IMR-90 (cell line): ENCODE results near the gene TNFAIP8L1. TPM values are rescaled to one million over a fixed set of nuclear protein-coding genes. Genes with fewer than 3 reads are reported as not detected.

ENCODE experiments used
- ATAC-seq: fragments of 200-7000 bp; cut with Tn5 transposase; 2 replicates; pipeline ENCODE4 v1.9.1; 2020; ENCODE audit warnings: low read depth, mild to moderate bottlenecking, moderate library complexity
- BruUV-seq: library from RNA; stranded (reverse); fragments of 400-500 nt; replicated peaks from 2 replicates; lab custom pipeline; 2021; lab: Mats Ljungman, UMichigan
- CTCF ChIA-PET: fragments of 300-600 bp; formaldehyde crosslinking; extraction: SDS; loops from one replicate; lab custom pipeline; 2021; ENCODE audit warnings: antibody characterized with exemption; lab: Yijun Ruan, JAX
- POLR2A ChIA-PET: fragments of 300-600 bp; sonication (Branson Sonifier 250); formaldehyde crosslinking; loops from one replicate; lab custom pipeline; 2022; ENCODE audit warnings: antibody characterized with exemption; ENCODE audit not compliant: unreplicated experiment; lab: Charles Lee
- DNase-seq: peaks from one replicate; pipeline ENCODE4 v3.0.0; 2013
- H2AFZ ChIP-seq: replicated peaks from 2 replicates; pipeline ENCODE3; 2013; ENCODE audit warnings: low read length, mild to moderate bottlenecking; ENCODE audit not compliant: poor library complexity
- H2AK5ac ChIP-seq: 2 replicates; pipeline ENCODE4 v1.6.1; 2013; ENCODE audit warnings: low read depth, low read length, inconsistent platforms
- H2AK9ac ChIP-seq: replicated peaks from 2 replicates; pipeline ENCODE3; 2013; ENCODE audit warnings: mild to moderate bottlenecking, low read depth, low read length, moderate library complexity; ENCODE audit not compliant: poor library complexity
- H2BK120ac ChIP-seq: 2 replicates; pipeline ENCODE4 v1.6.1; 2013; ENCODE audit warnings: low read depth, low read length, inconsistent platforms
- H2BK15ac ChIP-seq: 3 replicates; pipeline ENCODE4 v1.6.1; 2013; ENCODE audit warnings: low read depth, low read length, inconsistent platforms
- H2BK20ac ChIP-seq: 2 replicates; pipeline ENCODE4 v1.6.1; 2013; ENCODE audit warnings: low read depth, mild to moderate bottlenecking, inconsistent platforms, low read length, moderate library complexity
- H2BK5ac ChIP-seq: 2 replicates; pipeline ENCODE4 v1.6.1; 2013; ENCODE audit warnings: mild to moderate bottlenecking, low read depth, low read length, inconsistent platforms; ENCODE audit not compliant: poor library complexity, severe bottlenecking
- H3K14ac ChIP-seq: replicated peaks from 2 replicates; pipeline ENCODE4 v1.6.1; 2013; ENCODE audit warnings: low read depth, low read length, inconsistent platforms
- H3K18ac ChIP-seq: 2 replicates; pipeline ENCODE4 v1.6.1; 2013; ENCODE audit warnings: low read depth, low read length, control low read depth
- H3K23ac ChIP-seq: 2 replicates; pipeline ENCODE4 v1.6.1; 2013; ENCODE audit warnings: low read depth, low read length, inconsistent platforms
- H3K27ac ChIP-seq: 2 replicates; pipeline ENCODE4 v1.5.1; 2013; ENCODE audit warnings: mild to moderate bottlenecking, control low read depth, low read length; ENCODE audit not compliant: insufficient read depth
- H3K27me3 ChIP-seq: 2 replicates; pipeline ENCODE4 v1.6.1; 2013; ENCODE audit warnings: low read length; ENCODE audit not compliant: control insufficient read depth, insufficient read depth
- H3K36me3 ChIP-seq: 2 replicates; pipeline ENCODE4 v1.6.1; 2013; ENCODE audit warnings: low read length, mixed read lengths; ENCODE audit not compliant: control insufficient read depth, insufficient read depth
- H3K4ac ChIP-seq: 2 replicates; pipeline ENCODE4 v1.6.1; 2013; ENCODE audit warnings: low read depth, low read length, inconsistent platforms
- H3K4me1 ChIP-seq: 2 replicates; pipeline ENCODE4 v1.6.1; 2013; ENCODE audit warnings: low read length, mixed read lengths; ENCODE audit not compliant: control insufficient read depth, insufficient read depth
- H3K4me2 ChIP-seq: 2 replicates; pipeline ENCODE4 v1.6.1; 2013; ENCODE audit warnings: low read depth, mild to moderate bottlenecking, control low read depth, low read length, moderate library complexity
- H3K4me3 ChIP-seq: 2 replicates; pipeline ENCODE4 v1.5.1; 2013; ENCODE audit warnings: low read depth, mild to moderate bottlenecking, control low read depth, low read length, moderate library complexity; ENCODE audit not compliant: insufficient read depth
- H3K56ac ChIP-seq: 2 replicates; pipeline ENCODE4 v1.6.1; 2013; ENCODE audit warnings: low read length, inconsistent platforms; ENCODE audit not compliant: insufficient read depth; ENCODE audit errors: extremely low read depth
- H3K79me1 ChIP-seq, 2 experiments: 2 replicates each; pipeline ENCODE4 v1.6.1; 2013; ENCODE audit warnings: low read length in 2 of 2, inconsistent platforms in 1 of 2, low read depth in 1 of 2
- H3K9ac ChIP-seq: 2 replicates; pipeline ENCODE4 v1.6.1; 2013; ENCODE audit warnings: low read depth, low read length, control low read depth
- H3K9me1 ChIP-seq: 2 replicates; pipeline ENCODE4 v1.6.1; 2013; ENCODE audit warnings: low read length, inconsistent platforms; ENCODE audit not compliant: insufficient read depth
- H3K9me3 ChIP-seq: 2 replicates; pipeline ENCODE4 v1.6.1; 2013; ENCODE audit warnings: low read length; ENCODE audit not compliant: control insufficient read depth, insufficient read depth
- H4K20me1 ChIP-seq: 2 replicates; pipeline ENCODE4 v1.6.1; 2013; ENCODE audit warnings: low read length, inconsistent platforms; ENCODE audit not compliant: insufficient read depth
- H4K5ac ChIP-seq: 2 replicates; pipeline ENCODE4 v1.6.1; 2013; ENCODE audit warnings: mild to moderate bottlenecking, low read depth, low read length, control low read depth
- H4K8ac ChIP-seq, 2 experiments: 2 replicates each; pipeline ENCODE4 v1.6.1; 2013; ENCODE audit warnings: low read depth in 2 of 2, low read length in 2 of 2, control low read depth in 1 of 2, inconsistent platforms in 1 of 2
- H4K91ac ChIP-seq: 2 replicates; pipeline ENCODE4 v1.6.1; 2013; ENCODE audit warnings: low read depth, low read length, inconsistent platforms; ENCODE audit not compliant: insufficient read depth
- CEBPB ChIP-seq: IDR thresholded peaks from 2 replicates; pipeline ENCODE4 v1.6.1; 2012; ENCODE audit warnings: low read depth, low read length, improper control_type of control experiment
- CHD1 ChIP-seq: IDR thresholded peaks from 2 replicates; pipeline ENCODE4 v1.6.1; 2012; ENCODE audit warnings: low read depth, low read length, improper control_type of control experiment
- FOS ChIP-seq: fragments of 150-350 bp; IDR thresholded peaks from 2 replicates; pipeline ENCODE4 v1.6.1; 2016; ENCODE audit warnings: low read depth, low read length
- MAFK ChIP-seq: IDR thresholded peaks from 2 replicates; pipeline ENCODE4 v1.6.1; 2012; ENCODE audit warnings: low read depth, low read length, improper control_type of control experiment
- MAZ ChIP-seq: IDR thresholded peaks from 2 replicates; pipeline ENCODE4 v1.6.1; 2012; ENCODE audit warnings: low read depth, mild to moderate bottlenecking, low read length, improper control_type of control experiment, moderate library complexity, borderline replicate concordance
- MXI1 ChIP-seq: IDR thresholded peaks from 2 replicates; pipeline ENCODE4 v1.6.1; 2012; ENCODE audit warnings: low read depth, mild to moderate bottlenecking, low read length, moderate library complexity, borderline replicate concordance
- NFE2L2 ChIP-seq: fragments of 150-350 bp; IDR thresholded peaks from 2 replicates; pipeline ENCODE4 v1.6.1; 2016; ENCODE audit warnings: low read depth, mild to moderate bottlenecking, low read length
- POLR2A ChIP-seq: IDR thresholded peaks from 2 replicates; pipeline ENCODE4 v1.6.1; 2012; ENCODE audit warnings: mild to moderate bottlenecking, low read depth, low read length
- RAD21 ChIP-seq: IDR thresholded peaks from 2 replicates; pipeline ENCODE4 v1.6.1; 2012; ENCODE audit warnings: low read length, improper control_type of control experiment
- RCOR1 ChIP-seq: IDR thresholded peaks from 2 replicates; pipeline ENCODE4 v1.6.1; 2012; ENCODE audit warnings: mild to moderate bottlenecking, low read length, improper control_type of control experiment; ENCODE audit not compliant: insufficient replicate concordance
- RFX5 ChIP-seq: IDR thresholded peaks from 2 replicates; pipeline ENCODE4 v1.8.0; 2012; ENCODE audit warnings: low read depth, mild to moderate bottlenecking, low read length, moderate library complexity
- SMC3 ChIP-seq: fragments of 150-350 bp; IDR thresholded peaks from 2 replicates; pipeline ENCODE4 v1.6.1; 2016; ENCODE audit warnings: low read depth, mild to moderate bottlenecking, antibody characterized with exemption, low read length, moderate library complexity
- WGBS, 2 experiments: methylation state at CpG; one replicate each; pipeline versions ENCODE4 v1.1.5 to v1.1.7; 2013; ENCODE audit warnings: missing lambda C conversion rate in 2 of 2; ENCODE audit not compliant: insufficient read length in 1 of 2; ENCODE audit errors: extremely low coverage in 2 of 2; 5-methylcytosine and 5-hydroxymethylcytosine counted together
- dilution Hi-C: fragments of 300-500 bp; cut with HindIII; formaldehyde crosslinking; loops from one replicate; pipeline ENCODE4 v1.14.3; 2018; ENCODE audit warnings: low sequenced_read_pairs; ENCODE audit not compliant: unreplicated experiment
- in situ Hi-C: fragments of 300-500 bp; cut with MboI; formaldehyde crosslinking; loops from 3 replicates; pipeline ENCODE4 v1.14.3; 2019; ENCODE audit warnings: low sequenced_read_pairs, inconsistent platforms, mixed read lengths
- intact Hi-C: fragments of 100-400 bp; cut with micrococcal nuclease; formaldehyde crosslinking; loops from 2 replicates; pipeline ENCODE4 v1.10.0; 2022
- polyA plus RNA-seq, 3 experiments: library from polyadenylated mRNA; depleted of rRNA; stranded (reverse); fragments of >200 nt; gene quantifications; 2 replicates each; pipeline ENCODE4 v1.2.3, GENCODE V29; 2012; ENCODE audit warnings: low replicate concordance in 1 of 3
- total RNA-seq: library from RNA; depleted of rRNA; stranded (reverse); fragments of >200 nt; gene quantifications from 2 replicates; pipeline ENCODE4 v1.2.3, GENCODE V29; 2012
- TF ChIP-seq, protein P1 (sequence below): conservative IDR thresholded peaks from 2 replicates; pipeline ENCODE4 v1.5.1; 2012; ENCODE audit warnings: mild to moderate bottlenecking, low read depth, low read length, improper control_type of control experiment
- TF ChIP-seq, protein P2 (sequence below): fragments of 150-350 bp; IDR thresholded peaks from 2 replicates; pipeline ENCODE4 v1.6.1; 2016; ENCODE audit warnings: low read depth, mild to moderate bottlenecking, low read length, moderate library complexity, borderline replicate concordance
- TF ChIP-seq, protein P3 (sequence below): fragments of 150-350 bp; IDR thresholded peaks from 2 replicates; pipeline ENCODE4 v1.6.1; 2017; ENCODE audit warnings: mild to moderate bottlenecking, antibody characterized with exemption, low read length, low read depth

TNFAIP8L1 gene
- total and polyA plus RNA-seq, 2 of the 4 experiments (the other 2 are of a cell fraction): 2.5 to 6.0 TPM

DNA sequence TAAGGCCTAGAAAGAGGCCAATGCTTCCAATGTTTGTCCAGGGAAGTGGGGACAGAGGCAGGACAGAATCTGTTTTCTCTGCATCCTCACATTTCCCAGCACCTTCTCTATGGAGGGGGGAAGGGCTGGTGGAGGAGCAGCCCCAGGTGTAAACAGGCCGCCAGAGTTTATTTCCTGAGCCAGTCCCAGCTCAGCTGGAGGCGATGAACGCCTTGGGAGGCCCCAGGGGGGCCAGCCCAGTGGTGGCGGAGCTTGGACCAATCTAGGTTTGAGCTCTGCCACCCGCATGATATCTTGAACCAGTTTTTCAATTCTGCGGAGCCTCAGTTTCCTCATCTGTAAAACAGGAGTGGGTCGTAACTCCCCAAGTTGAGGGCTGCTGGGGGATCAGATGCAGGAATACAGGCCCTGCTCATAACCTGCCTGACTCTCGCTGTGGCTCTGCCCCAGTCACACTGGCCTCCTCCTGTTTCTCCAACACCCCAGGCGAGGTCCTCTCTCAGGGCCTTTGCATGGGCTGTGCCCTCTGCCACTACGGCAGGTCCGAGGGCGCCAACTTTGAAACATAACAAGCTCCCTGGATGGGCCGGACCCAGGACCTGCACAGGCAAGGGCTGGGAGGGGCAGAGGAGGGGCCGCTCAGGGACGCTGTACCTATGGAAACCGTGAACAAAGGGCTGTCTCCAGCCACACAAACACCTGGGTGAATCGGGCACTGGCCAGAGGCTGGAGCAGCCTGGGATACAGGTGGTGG lies 1.1 kb downstream of the TNFAIP8L1 start:
- Histone ChIP-seq H3K56ac (no peak overlapping the region), H4K20me1 (peaks cover 2% of the 10 kb centered on the region; the same call in 1 of the 2 replicates), H2BK120ac (no peak overlapping the region), H3K14ac (no peak overlapping the region), H3K4me3 (peak overlapping the region; percentile 74; the same call in 1 of the 2 replicates), H2AK5ac (0 out of 2 replicates have a peak overlapping the region, but pooled peaks have one; percentile 93), H2BK5ac (no peak overlapping the region), H3K9me3 (no peaks in the 10 kb centered on the region), H3K4me2 (peak overlapping the region; percentile 95), H3K36me3 (no peaks in the 10 kb centered on the region), H3K18ac (no peak overlapping the region), H3K4me1 (peaks cover 9% of the 10 kb centered on the region), H2BK15ac (no peak overlapping the region), H3K4ac (peak overlapping the region; percentile 66), H3K79me1 (peaks cover 20 to 33% of the 10 kb centered on the region in 2 experiments), H3K9ac (peak overlapping the region; percentile 85; the same call in 1 of the 2 replicates), H4K5ac (no peak overlapping the region), H3K9me1 (no peaks in the 10 kb centered on the region; the same call in 1 of the 2 replicates), H2AFZ (peak overlapping the region; percentile 95), H3K27ac (no peak overlapping the region), H2BK20ac (no peak overlapping the region), H3K23ac (no peak overlapping the region; the same call in 1 of the 2 replicates), H3K27me3 (no peaks in the 10 kb centered on the region), H2AK9ac (peak overlapping the region; percentile 91), H4K91ac (no peak overlapping the region), H4K8ac (peak overlapping the region in 1 of 2 experiments; percentile 28; a peak in 1 of 4 replicates)
- TF ChIP-seq, protein P1, sequence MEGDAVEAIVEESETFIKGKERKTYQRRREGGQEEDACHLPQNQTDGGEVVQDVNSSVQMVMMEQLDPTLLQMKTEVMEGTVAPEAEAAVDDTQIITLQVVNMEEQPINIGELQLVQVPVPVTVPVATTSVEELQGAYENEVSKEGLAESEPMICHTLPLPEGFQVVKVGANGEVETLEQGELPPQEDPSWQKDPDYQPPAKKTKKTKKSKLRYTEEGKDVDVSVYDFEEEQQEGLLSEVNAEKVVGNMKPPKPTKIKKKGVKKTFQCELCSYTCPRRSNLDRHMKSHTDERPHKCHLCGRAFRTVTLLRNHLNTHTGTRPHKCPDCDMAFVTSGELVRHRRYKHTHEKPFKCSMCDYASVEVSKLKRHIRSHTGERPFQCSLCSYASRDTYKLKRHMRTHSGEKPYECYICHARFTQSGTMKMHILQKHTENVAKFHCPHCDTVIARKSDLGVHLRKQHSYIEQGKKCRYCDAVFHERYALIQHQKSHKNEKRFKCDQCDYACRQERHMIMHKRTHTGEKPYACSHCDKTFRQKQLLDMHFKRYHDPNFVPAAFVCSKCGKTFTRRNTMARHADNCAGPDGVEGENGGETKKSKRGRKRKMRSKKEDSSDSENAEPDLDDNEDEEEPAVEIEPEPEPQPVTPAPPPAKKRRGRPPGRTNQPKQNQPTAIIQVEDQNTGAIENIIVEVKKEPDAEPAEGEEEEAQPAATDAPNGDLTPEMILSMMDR: no peak
- TF ChIP-seq RFX5 (no peak), CEBPB (no peak), FOS (no peak), MAFK (no peak), NFE2L2 (no peak), RAD21 (no peak), SMC3 (no peak), MAZ (no peak), MXI1 (no peak), POLR2A (no peak), RCOR1 (no peak), CHD1 (no peak)
- TF ChIP-seq, protein P2, sequence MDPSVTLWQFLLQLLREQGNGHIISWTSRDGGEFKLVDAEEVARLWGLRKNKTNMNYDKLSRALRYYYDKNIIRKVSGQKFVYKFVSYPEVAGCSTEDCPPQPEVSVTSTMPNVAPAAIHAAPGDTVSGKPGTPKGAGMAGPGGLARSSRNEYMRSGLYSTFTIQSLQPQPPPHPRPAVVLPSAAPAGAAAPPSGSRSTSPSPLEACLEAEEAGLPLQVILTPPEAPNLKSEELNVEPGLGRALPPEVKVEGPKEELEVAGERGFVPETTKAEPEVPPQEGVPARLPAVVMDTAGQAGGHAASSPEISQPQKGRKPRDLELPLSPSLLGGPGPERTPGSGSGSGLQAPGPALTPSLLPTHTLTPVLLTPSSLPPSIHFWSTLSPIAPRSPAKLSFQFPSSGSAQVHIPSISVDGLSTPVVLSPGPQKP: no peak
- TF ChIP-seq, protein P3, sequence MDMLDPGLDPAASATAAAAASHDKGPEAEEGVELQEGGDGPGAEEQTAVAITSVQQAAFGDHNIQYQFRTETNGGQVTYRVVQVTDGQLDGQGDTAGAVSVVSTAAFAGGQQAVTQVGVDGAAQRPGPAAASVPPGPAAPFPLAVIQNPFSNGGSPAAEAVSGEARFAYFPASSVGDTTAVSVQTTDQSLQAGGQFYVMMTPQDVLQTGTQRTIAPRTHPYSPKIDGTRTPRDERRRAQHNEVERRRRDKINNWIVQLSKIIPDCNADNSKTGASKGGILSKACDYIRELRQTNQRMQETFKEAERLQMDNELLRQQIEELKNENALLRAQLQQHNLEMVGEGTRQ: no peak
- intact Hi-C loops: no loop called here
- ChIA-PET POLR2A (no interaction called here), CTCF (no interaction called here)
- ATAC-seq: no peak
- in situ Hi-C loops: no loop called here
- 81% methylated on average over 8 of the region's 17 CpGs; no CpG with 5 or more reads in 1 of the 2 experiments for WGBS, 2 experiments
- no peak for DNase-seq
- no TSS peak for BruUV-seq
- dilution Hi-C loops: no loop called here
